MM.1S (cell line): ENCODE data around the gene POTEI.
"Not testable (repeated sequence)": the region's sequence is repeated elsewhere in the genome, so short reads cannot be mapped to it uniquely, and the experiment has no call there.

Experiments used
- EZH2 ChIP-seq: fragments of 300-600 bp; sonication (generic); optimal IDR thresholded peaks from 2 replicates; pipeline ENCODE3; 2017; ENCODE audit warnings: low read depth, mild to moderate bottlenecking, antibody characterized with exemption, low read length, mixed read lengths
- TF ChIP-seq, protein P1 (sequence below): fragments of 300-600 bp; sonication (generic); IDR thresholded peaks from 2 replicates; pipeline ENCODE4 v1.5.1; 2016; ENCODE audit warnings: antibody characterized with exemption, low read length, mixed read lengths

DNA sequence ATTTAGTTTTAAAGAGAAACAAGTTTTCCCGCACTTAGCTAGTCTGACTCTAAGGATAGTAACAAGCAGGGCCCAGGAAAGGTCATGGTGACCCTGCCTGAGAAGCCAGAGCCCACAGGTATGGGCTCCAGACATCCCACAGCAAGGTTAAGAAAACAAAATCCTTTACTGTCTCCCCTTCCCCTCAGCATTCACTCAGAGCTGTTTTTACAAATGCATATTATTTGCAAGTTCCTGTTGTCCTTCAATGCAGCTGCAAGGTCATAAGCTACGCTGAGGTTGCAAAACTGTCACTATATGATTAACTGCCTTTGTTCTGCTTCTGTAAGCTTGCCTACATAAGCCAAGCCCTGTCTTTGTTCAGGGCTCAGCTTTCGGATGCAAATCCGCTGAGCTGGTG, 18.1 kb downstream of the POTEI start:
- TF ChIP-seq, protein P1, sequence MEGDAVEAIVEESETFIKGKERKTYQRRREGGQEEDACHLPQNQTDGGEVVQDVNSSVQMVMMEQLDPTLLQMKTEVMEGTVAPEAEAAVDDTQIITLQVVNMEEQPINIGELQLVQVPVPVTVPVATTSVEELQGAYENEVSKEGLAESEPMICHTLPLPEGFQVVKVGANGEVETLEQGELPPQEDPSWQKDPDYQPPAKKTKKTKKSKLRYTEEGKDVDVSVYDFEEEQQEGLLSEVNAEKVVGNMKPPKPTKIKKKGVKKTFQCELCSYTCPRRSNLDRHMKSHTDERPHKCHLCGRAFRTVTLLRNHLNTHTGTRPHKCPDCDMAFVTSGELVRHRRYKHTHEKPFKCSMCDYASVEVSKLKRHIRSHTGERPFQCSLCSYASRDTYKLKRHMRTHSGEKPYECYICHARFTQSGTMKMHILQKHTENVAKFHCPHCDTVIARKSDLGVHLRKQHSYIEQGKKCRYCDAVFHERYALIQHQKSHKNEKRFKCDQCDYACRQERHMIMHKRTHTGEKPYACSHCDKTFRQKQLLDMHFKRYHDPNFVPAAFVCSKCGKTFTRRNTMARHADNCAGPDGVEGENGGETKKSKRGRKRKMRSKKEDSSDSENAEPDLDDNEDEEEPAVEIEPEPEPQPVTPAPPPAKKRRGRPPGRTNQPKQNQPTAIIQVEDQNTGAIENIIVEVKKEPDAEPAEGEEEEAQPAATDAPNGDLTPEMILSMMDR: not testable (repeated sequence)
- TF ChIP-seq EZH2: not testable (repeated sequence)
